IMR-90 (cell line): ENCODE measurements around the gene GSTA4. TPM values are rescaled to one million over a fixed set of nuclear protein-coding genes. Genes with fewer than 3 reads are reported as not detected.

Experiments
- ATAC-seq: fragments of 200-7000 bp; cut with Tn5 transposase; 2 replicates; pipeline ENCODE4 v1.9.1; 2020; ENCODE audit warnings: low read depth, mild to moderate bottlenecking, moderate library complexity
- BruUV-seq: library from RNA; stranded (reverse); fragments of 400-500 nt; replicated peaks from 2 replicates; lab custom pipeline; 2021; lab: Mats Ljungman, UMichigan
- CTCF ChIA-PET: fragments of 300-600 bp; formaldehyde crosslinking; extraction: SDS; loops from one replicate; lab custom pipeline; 2021; ENCODE audit warnings: antibody characterized with exemption; lab: Yijun Ruan, JAX
- POLR2A ChIA-PET: fragments of 300-600 bp; sonication (Branson Sonifier 250); formaldehyde crosslinking; loops from one replicate; lab custom pipeline; 2022; ENCODE audit warnings: antibody characterized with exemption; ENCODE audit not compliant: unreplicated experiment; lab: Charles Lee
- DNase-seq: peaks from one replicate; pipeline ENCODE4 v3.0.0; 2013
- H2AFZ ChIP-seq: replicated peaks from 2 replicates; pipeline ENCODE3; 2013; ENCODE audit warnings: low read length, mild to moderate bottlenecking; ENCODE audit not compliant: poor library complexity
- H2AK5ac ChIP-seq: 2 replicates; pipeline ENCODE4 v1.6.1; 2013; ENCODE audit warnings: low read depth, low read length, inconsistent platforms
- H2AK9ac ChIP-seq: replicated peaks from 2 replicates; pipeline ENCODE3; 2013; ENCODE audit warnings: mild to moderate bottlenecking, low read depth, low read length, moderate library complexity; ENCODE audit not compliant: poor library complexity
- H2BK120ac ChIP-seq: 2 replicates; pipeline ENCODE4 v1.6.1; 2013; ENCODE audit warnings: low read depth, low read length, inconsistent platforms
- H2BK15ac ChIP-seq: 3 replicates; pipeline ENCODE4 v1.6.1; 2013; ENCODE audit warnings: low read depth, low read length, inconsistent platforms
- H2BK20ac ChIP-seq: 2 replicates; pipeline ENCODE4 v1.6.1; 2013; ENCODE audit warnings: low read depth, mild to moderate bottlenecking, inconsistent platforms, low read length, moderate library complexity
- H2BK5ac ChIP-seq: 2 replicates; pipeline ENCODE4 v1.6.1; 2013; ENCODE audit warnings: mild to moderate bottlenecking, low read depth, low read length, inconsistent platforms; ENCODE audit not compliant: poor library complexity, severe bottlenecking
- H3K14ac ChIP-seq: replicated peaks from 2 replicates; pipeline ENCODE4 v1.6.1; 2013; ENCODE audit warnings: low read depth, low read length, inconsistent platforms
- H3K18ac ChIP-seq: 2 replicates; pipeline ENCODE4 v1.6.1; 2013; ENCODE audit warnings: low read depth, low read length, control low read depth
- H3K23ac ChIP-seq: 2 replicates; pipeline ENCODE4 v1.6.1; 2013; ENCODE audit warnings: low read depth, low read length, inconsistent platforms
- H3K27ac ChIP-seq: 2 replicates; pipeline ENCODE4 v1.5.1; 2013; ENCODE audit warnings: mild to moderate bottlenecking, control low read depth, low read length; ENCODE audit not compliant: insufficient read depth
- H3K27me3 ChIP-seq: 2 replicates; pipeline ENCODE4 v1.6.1; 2013; ENCODE audit warnings: low read length; ENCODE audit not compliant: control insufficient read depth, insufficient read depth
- H3K36me3 ChIP-seq: 2 replicates; pipeline ENCODE4 v1.6.1; 2013; ENCODE audit warnings: low read length, mixed read lengths; ENCODE audit not compliant: control insufficient read depth, insufficient read depth
- H3K4ac ChIP-seq: 2 replicates; pipeline ENCODE4 v1.6.1; 2013; ENCODE audit warnings: low read depth, low read length, inconsistent platforms
- H3K4me1 ChIP-seq: 2 replicates; pipeline ENCODE4 v1.6.1; 2013; ENCODE audit warnings: low read length, mixed read lengths; ENCODE audit not compliant: control insufficient read depth, insufficient read depth
- H3K4me2 ChIP-seq: 2 replicates; pipeline ENCODE4 v1.6.1; 2013; ENCODE audit warnings: low read depth, mild to moderate bottlenecking, control low read depth, low read length, moderate library complexity
- H3K4me3 ChIP-seq: 2 replicates; pipeline ENCODE4 v1.5.1; 2013; ENCODE audit warnings: low read depth, mild to moderate bottlenecking, control low read depth, low read length, moderate library complexity; ENCODE audit not compliant: insufficient read depth
- H3K56ac ChIP-seq: 2 replicates; pipeline ENCODE4 v1.6.1; 2013; ENCODE audit warnings: low read length, inconsistent platforms; ENCODE audit not compliant: insufficient read depth; ENCODE audit errors: extremely low read depth
- H3K79me1 ChIP-seq, 2 experiments: 2 replicates each; pipeline ENCODE4 v1.6.1; 2013; ENCODE audit warnings: low read length in 2 of 2, inconsistent platforms in 1 of 2, low read depth in 1 of 2
- H3K9ac ChIP-seq: 2 replicates; pipeline ENCODE4 v1.6.1; 2013; ENCODE audit warnings: low read depth, low read length, control low read depth
- H3K9me1 ChIP-seq: 2 replicates; pipeline ENCODE4 v1.6.1; 2013; ENCODE audit warnings: low read length, inconsistent platforms; ENCODE audit not compliant: insufficient read depth
- H3K9me3 ChIP-seq: 2 replicates; pipeline ENCODE4 v1.6.1; 2013; ENCODE audit warnings: low read length; ENCODE audit not compliant: control insufficient read depth, insufficient read depth
- H4K20me1 ChIP-seq: 2 replicates; pipeline ENCODE4 v1.6.1; 2013; ENCODE audit warnings: low read length, inconsistent platforms; ENCODE audit not compliant: insufficient read depth
- H4K5ac ChIP-seq: 2 replicates; pipeline ENCODE4 v1.6.1; 2013; ENCODE audit warnings: mild to moderate bottlenecking, low read depth, low read length, control low read depth
- H4K8ac ChIP-seq, 2 experiments: 2 replicates each; pipeline ENCODE4 v1.6.1; 2013; ENCODE audit warnings: low read depth in 2 of 2, low read length in 2 of 2, control low read depth in 1 of 2, inconsistent platforms in 1 of 2
- H4K91ac ChIP-seq: 2 replicates; pipeline ENCODE4 v1.6.1; 2013; ENCODE audit warnings: low read depth, low read length, inconsistent platforms; ENCODE audit not compliant: insufficient read depth
- BHLHE40 ChIP-seq: fragments of 150-350 bp; IDR thresholded peaks from 2 replicates; pipeline ENCODE4 v1.6.1; 2016; ENCODE audit warnings: mild to moderate bottlenecking, low read depth, low read length
- CEBPB ChIP-seq: IDR thresholded peaks from 2 replicates; pipeline ENCODE4 v1.6.1; 2012; ENCODE audit warnings: low read depth, low read length, improper control_type of control experiment
- CHD1 ChIP-seq: IDR thresholded peaks from 2 replicates; pipeline ENCODE4 v1.6.1; 2012; ENCODE audit warnings: low read depth, low read length, improper control_type of control experiment
- CTCF ChIP-seq: conservative IDR thresholded peaks from 2 replicates; pipeline ENCODE4 v1.5.1; 2012; ENCODE audit warnings: mild to moderate bottlenecking, low read depth, low read length, improper control_type of control experiment
- ELK1 ChIP-seq: fragments of 150-350 bp; IDR thresholded peaks from 2 replicates; pipeline ENCODE4 v1.6.1; 2016; ENCODE audit warnings: low read depth, mild to moderate bottlenecking, low read length, moderate library complexity, borderline replicate concordance
- FOS ChIP-seq: fragments of 150-350 bp; IDR thresholded peaks from 2 replicates; pipeline ENCODE4 v1.6.1; 2016; ENCODE audit warnings: low read depth, low read length
- MAFK ChIP-seq: IDR thresholded peaks from 2 replicates; pipeline ENCODE4 v1.6.1; 2012; ENCODE audit warnings: low read depth, low read length, improper control_type of control experiment
- MAZ ChIP-seq: IDR thresholded peaks from 2 replicates; pipeline ENCODE4 v1.6.1; 2012; ENCODE audit warnings: low read depth, mild to moderate bottlenecking, low read length, improper control_type of control experiment, moderate library complexity, borderline replicate concordance
- MXI1 ChIP-seq: IDR thresholded peaks from 2 replicates; pipeline ENCODE4 v1.6.1; 2012; ENCODE audit warnings: low read depth, mild to moderate bottlenecking, low read length, moderate library complexity, borderline replicate concordance
- NFE2L2 ChIP-seq: fragments of 150-350 bp; IDR thresholded peaks from 2 replicates; pipeline ENCODE4 v1.6.1; 2016; ENCODE audit warnings: low read depth, mild to moderate bottlenecking, low read length
- POLR2A ChIP-seq: IDR thresholded peaks from 2 replicates; pipeline ENCODE4 v1.6.1; 2012; ENCODE audit warnings: mild to moderate bottlenecking, low read depth, low read length
- RAD21 ChIP-seq: IDR thresholded peaks from 2 replicates; pipeline ENCODE4 v1.6.1; 2012; ENCODE audit warnings: low read length, improper control_type of control experiment
- RCOR1 ChIP-seq: IDR thresholded peaks from 2 replicates; pipeline ENCODE4 v1.6.1; 2012; ENCODE audit warnings: mild to moderate bottlenecking, low read length, improper control_type of control experiment; ENCODE audit not compliant: insufficient replicate concordance
- RFX5 ChIP-seq: IDR thresholded peaks from 2 replicates; pipeline ENCODE4 v1.8.0; 2012; ENCODE audit warnings: low read depth, mild to moderate bottlenecking, low read length, moderate library complexity
- SMC3 ChIP-seq: fragments of 150-350 bp; IDR thresholded peaks from 2 replicates; pipeline ENCODE4 v1.6.1; 2016; ENCODE audit warnings: low read depth, mild to moderate bottlenecking, antibody characterized with exemption, low read length, moderate library complexity
- USF2 ChIP-seq: fragments of 150-350 bp; IDR thresholded peaks from 2 replicates; pipeline ENCODE4 v1.6.1; 2017; ENCODE audit warnings: mild to moderate bottlenecking, antibody characterized with exemption, low read length, low read depth
- WGBS, 2 experiments: methylation state at CpG; one replicate each; pipeline versions ENCODE4 v1.1.5 to v1.1.7; 2013; ENCODE audit warnings: missing lambda C conversion rate in 2 of 2; ENCODE audit not compliant: insufficient read length in 1 of 2; ENCODE audit errors: extremely low coverage in 2 of 2; 5-methylcytosine and 5-hydroxymethylcytosine counted together
- dilution Hi-C: fragments of 300-500 bp; cut with HindIII; formaldehyde crosslinking; loops from one replicate; pipeline ENCODE4 v1.14.3; 2018; ENCODE audit warnings: low sequenced_read_pairs; ENCODE audit not compliant: unreplicated experiment
- in situ Hi-C: fragments of 300-500 bp; cut with MboI; formaldehyde crosslinking; loops from 3 replicates; pipeline ENCODE4 v1.14.3; 2019; ENCODE audit warnings: low sequenced_read_pairs, inconsistent platforms, mixed read lengths
- intact Hi-C: fragments of 100-400 bp; cut with micrococcal nuclease; formaldehyde crosslinking; loops from 2 replicates; pipeline ENCODE4 v1.10.0; 2022
- polyA plus RNA-seq, 3 experiments: library from polyadenylated mRNA; depleted of rRNA; stranded (reverse); fragments of >200 nt; gene quantifications; 2 replicates each; pipeline ENCODE4 v1.2.3, GENCODE V29; 2012; ENCODE audit warnings: low replicate concordance in 1 of 3
- total RNA-seq: library from RNA; depleted of rRNA; stranded (reverse); fragments of >200 nt; gene quantifications from 2 replicates; pipeline ENCODE4 v1.2.3, GENCODE V29; 2012

GSTA4 gene
- total and polyA plus RNA-seq, 2 of the 4 experiments (the other 2 are of a cell fraction) = 26.9 to 35.6 TPM

GRCh38 chr6:52942221-52942620 lies 52.9 kb downstream of the GSTA4 start:
- H3K9me1 ChIP-seq = no peaks in the 10 kb centered on the region
- H4K5ac ChIP-seq = no peak overlapping the region
- no peak overlapping the region for H2AK5ac ChIP-seq
- dilution Hi-C loops = no loop called here
- H3K4ac ChIP-seq = no peak overlapping the region
- no peak overlapping the region for H4K8ac ChIP-seq
- no peak overlapping the region for H2BK120ac ChIP-seq
- in situ Hi-C loops = no loop called here
- no peak for DNase-seq
- no peaks in the 10 kb centered on the region for H3K36me3 ChIP-seq
- no peak overlapping the region for H4K91ac ChIP-seq
- no peak overlapping the region for H2AFZ ChIP-seq
- POLR2A ChIA-PET = no interaction called here
- no peak overlapping the region for H3K23ac ChIP-seq
- no peaks in the 10 kb centered on the region for H4K20me1 ChIP-seq
- no CpG with 5 or more reads among the region's 4 CpGs for whole genome bisulfite sequencing, 2 experiments
- H2BK15ac ChIP-seq = no peak overlapping the region
- no peak overlapping the region for H3K4me2 ChIP-seq
- H2BK20ac ChIP-seq = no peak overlapping the region
- H3K56ac ChIP-seq = no peak overlapping the region
- no peak overlapping the region for H3K18ac ChIP-seq
- H3K4me3 ChIP-seq = no peak overlapping the region
- H2AK9ac ChIP-seq = no peak overlapping the region
- BruUV-seq = no TSS peak
- peaks cover 10% of the 10 kb centered on the region; the same call in 1 of the 2 replicates for H3K27me3 ChIP-seq
- H2BK5ac ChIP-seq = no peak overlapping the region
- no peak overlapping the region for H3K9ac ChIP-seq
- no peak for ATAC-seq
- H3K9me3 ChIP-seq = no peaks in the 10 kb centered on the region
- CTCF ChIA-PET = interaction anchor here (0.7 kb wide), 2 partner anchors 14 to 768 kb away, joined by 3 read pairs; no protein-coding TSS in a partner anchor
- no peaks in the 10 kb centered on the region for H3K4me1 ChIP-seq
- no peak overlapping the region for H3K14ac ChIP-seq
- H3K79me1 ChIP-seq = no peaks in the 10 kb centered on the region
- intact Hi-C loops = loop anchor here (5.0 kb wide), 1 partner anchor 40 kb away; no protein-coding TSS in a partner anchor
- no peak for TF ChIP-seq RFX5
- no peak for TF ChIP-seq FOS
- TF ChIP-seq CEBPB = no peak
- TF ChIP-seq MAFK = no peak
- no peak for TF ChIP-seq RAD21
- TF ChIP-seq BHLHE40 = no peak
- no peak for TF ChIP-seq RCOR1
- no peak for TF ChIP-seq MAZ
- no peak for TF ChIP-seq SMC3
- no peak for TF ChIP-seq ELK1
- no peak for TF ChIP-seq CTCF
- no peak for TF ChIP-seq MXI1
- no peak for TF ChIP-seq USF2
- no peak for TF ChIP-seq POLR2A
- no peak for TF ChIP-seq CHD1
- no peak for TF ChIP-seq NFE2L2
- H3K27ac ChIP-seq = no peak overlapping the region
